K562 (cell line): Measurements from ENCODE around the gene USP2. TPM values are rescaled to one million over a fixed set of nuclear protein-coding genes. Genes with fewer than 3 reads are reported as not detected.

Experiments
- ARHGAP35 ChIP-seq: fragments of 450-650 bp; IDR thresholded peaks from 2 replicates; pipeline ENCODE4 v1.6.1; 2018; ENCODE audit not compliant: partially characterized antibody
- BACH1 ChIP-seq: fragments of 200-800 bp; sonication (Bioruptor generic); IDR thresholded peaks from 2 replicates; pipeline ENCODE4 v1.6.1; 2016; ENCODE audit warnings: missing genetic modification characterization, missing compliant biosample characterization
- ELF1 ChIP-seq: fragments of 200-800 bp; sonication (Bioruptor generic); IDR thresholded peaks from 2 replicates; pipeline ENCODE4 v1.6.1; 2016; ENCODE audit warnings: missing genetic modification characterization, missing compliant biosample characterization
- GABPB2 ChIP-seq: fragments of 250-450 bp; sonication (Bioruptor Pico); conservative IDR thresholded peaks from 2 replicates; pipeline ENCODE4 v1.5.1; 2021; ENCODE audit warnings: mild to moderate bottlenecking
- SAP30 ChIP-seq: fragments of 200-600 bp; sonication (generic); IDR thresholded peaks from 2 replicates; pipeline ENCODE4 v1.6.1; 2012; ENCODE audit warnings: borderline replicate concordance, low read depth, mild to moderate bottlenecking, moderate library complexity, low read length, control low read depth, inconsistent platforms; ENCODE audit not compliant: insufficient read depth, poor library complexity, severe bottlenecking
- SETDB1 ChIP-seq: IDR thresholded peaks from one replicate; pipeline ENCODE4 v1.6.1; 2012; ENCODE audit warnings: low read length, control low read depth, inconsistent platforms
- SMAD1 ChIP-seq: fragments of 150-350 bp; IDR thresholded peaks from 2 replicates; pipeline ENCODE4 v1.6.1; 2014; ENCODE audit warnings: low read length, low read depth; ENCODE audit not compliant: partially characterized antibody
- SNRNP70 ChIP-seq: fragments of 200-400 bp; formaldehyde crosslinking; optimal IDR thresholded peaks from 2 replicates; pipeline ENCODE3; 2017; ENCODE audit warnings: low read depth, low read length
- SREBF1 ChIP-seq: fragments of 150-350 bp; IDR thresholded peaks from 2 replicates; pipeline ENCODE4 v1.6.1; 2014; ENCODE audit warnings: antibody characterized with exemption, low read depth, low read length, borderline replicate concordance
- TAF1 ChIP-seq: IDR thresholded peaks from 2 replicates; pipeline ENCODE4 v1.6.1; 2011; ENCODE audit warnings: mild to moderate bottlenecking, low read length, moderate library complexity; ENCODE audit not compliant: insufficient read depth, control insufficient read depth, severe bottlenecking; ENCODE audit errors: extremely low read depth
- ZKSCAN8 ChIP-seq: fragments of 200-800 bp; sonication (Bioruptor generic); IDR thresholded peaks from 2 replicates; pipeline ENCODE4 v1.6.1; 2016; ENCODE audit warnings: missing genetic modification characterization, missing compliant biosample characterization
- polyA plus RNA-seq, 8 experiments: library from polyadenylated mRNA; depleted of rRNA in 4 of 8; stranded (reverse) in 5 of 8; unstranded in 3 of 8; fragments of >200 nt; fragmentation: Nextera tagmentation in 2 of 8; fragmentation: Illumina TruSeq in 1 of 8; extraction: Ambion mirVana in 2 of 8; extraction: Trizol in 1 of 8; gene quantifications; 2 replicates each; pipeline versions ENCODE4 v1.2.1 to v1.2.3, GENCODE V29; 2011 to 2014; ENCODE audit warnings: inconsistent platforms in 1 of 8, missing spikeins in 1 of 8
- total RNA-seq, 7 experiments: library from RNA; depleted of rRNA in 6 of 7; stranded (reverse); fragments of >200 nt in 6 of 7; fragmentation: Illumina TruSeq in 2 of 7; extraction: Trizol in 2 of 7; gene quantifications; 2 replicates each; pipeline versions ENCODE4 v1.2.1 to v1.2.3, GENCODE V29; 2011 to 2021; ENCODE audit warnings: low replicate concordance in 1 of 7
- TF ChIP-seq, protein P1 (sequence below), 2 experiments: fragments of 450-650 bp in 1 of 2; sonication (generic) in 1 of 2; formaldehyde crosslinking; conservative IDR thresholded peaks; 2 replicates each; pipeline versions ENCODE4 v1.4.0 to v1.8.1; 2020 to 2022; ENCODE audit warnings: mild to moderate bottlenecking in 1 of 2, missing genetic modification reagents in 1 of 2
- TF ChIP-seq, protein P2 (sequence below): fragments of 450-650 bp; IDR thresholded peaks from 2 replicates; pipeline ENCODE4 v1.6.1; 2017; ENCODE audit warnings: antibody characterized with exemption
- TF ChIP-seq, protein P3 (sequence below): sonication (generic); formaldehyde crosslinking; IDR thresholded peaks from 2 replicates; pipeline ENCODE4 v1.8.0; 2022; ENCODE audit warnings: mild to moderate bottlenecking, missing genetic modification reagents, borderline replicate concordance
- TF ChIP-seq, protein P4 (sequence below): fragments of 450-650 bp; IDR thresholded peaks from 2 replicates; pipeline ENCODE4 v1.6.1; 2018; ENCODE audit not compliant: partially characterized antibody

The USP2 gene
- total and polyA plus RNA-seq, 9 of the 15 experiments (the other 6 are each of a cell fraction or from before 2014, with no cell fraction given): 2.8 to 16.9 (median 3.9) TPM

DNA sequence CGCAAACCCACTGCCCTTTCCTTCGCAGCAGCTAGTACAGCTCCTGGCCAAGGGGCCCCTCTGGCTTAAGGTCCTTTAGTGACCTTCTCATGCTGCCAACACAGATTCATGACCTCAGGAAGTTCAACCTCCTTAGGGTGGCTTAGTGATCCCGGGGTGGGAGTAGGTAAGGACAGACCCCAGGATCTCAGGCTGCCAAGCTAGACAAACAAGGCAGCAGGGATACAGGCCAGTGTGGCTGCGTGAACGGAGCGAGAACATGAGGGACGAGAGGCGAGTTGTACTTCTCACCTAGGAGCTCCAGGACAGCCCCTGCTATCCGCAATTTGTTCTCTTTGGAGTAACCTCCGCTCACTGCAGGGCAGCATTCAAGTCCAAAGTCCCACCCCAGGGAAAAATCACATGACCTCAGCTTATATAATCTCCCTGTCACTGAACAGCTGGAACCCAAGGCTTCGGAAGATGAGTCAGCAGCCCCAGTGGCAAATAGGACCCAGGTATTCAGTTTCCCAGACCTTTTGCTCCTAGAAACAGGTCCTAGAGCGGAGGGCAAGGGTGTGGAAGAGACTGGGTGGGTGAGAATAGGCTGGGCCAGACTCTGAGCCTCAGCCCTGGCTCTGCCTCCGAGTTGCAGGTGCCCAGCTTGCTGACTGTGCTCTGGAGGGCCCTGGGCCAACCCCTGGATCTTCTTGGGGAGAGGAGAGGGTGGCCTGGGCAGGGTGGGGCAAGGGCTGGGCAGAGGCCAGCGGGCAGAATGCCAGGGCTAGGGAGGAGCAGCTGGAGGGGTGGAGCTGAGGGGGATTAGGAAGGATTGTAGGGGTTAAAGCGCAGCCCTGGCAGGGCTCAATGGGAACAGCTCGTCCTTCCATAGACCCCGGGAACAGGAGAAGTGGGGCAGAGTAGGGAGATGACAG is 13.1 kb downstream of the USP2 start (continued):
- TF ChIP-seq, protein P1, sequence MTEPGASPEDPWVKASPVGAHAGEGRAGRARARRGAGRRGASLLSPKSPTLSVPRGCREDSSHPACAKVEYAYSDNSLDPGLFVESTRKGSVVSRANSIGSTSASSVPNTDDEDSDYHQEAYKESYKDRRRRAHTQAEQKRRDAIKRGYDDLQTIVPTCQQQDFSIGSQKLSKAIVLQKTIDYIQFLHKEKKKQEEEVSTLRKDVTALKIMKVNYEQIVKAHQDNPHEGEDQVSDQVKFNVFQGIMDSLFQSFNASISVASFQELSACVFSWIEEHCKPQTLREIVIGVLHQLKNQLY (CRISPR knock-in tag; conservative IDR thresholded peaks at IDR 0.05): no peak
- TF ChIP-seq SAP30 (no peak), ZKSCAN8 (CRISPR knock-in tag) (no peak), SETDB1 (no peak), SMAD1 (peak; percentile 54), SNRNP70 (no peak), TAF1 (no peak), ARHGAP35 (no peak), BACH1 (tag) (no peak), ELF1 (no peak), GABPB2 (no peak), SREBF1 (no peak)
- TF ChIP-seq, protein P2, sequence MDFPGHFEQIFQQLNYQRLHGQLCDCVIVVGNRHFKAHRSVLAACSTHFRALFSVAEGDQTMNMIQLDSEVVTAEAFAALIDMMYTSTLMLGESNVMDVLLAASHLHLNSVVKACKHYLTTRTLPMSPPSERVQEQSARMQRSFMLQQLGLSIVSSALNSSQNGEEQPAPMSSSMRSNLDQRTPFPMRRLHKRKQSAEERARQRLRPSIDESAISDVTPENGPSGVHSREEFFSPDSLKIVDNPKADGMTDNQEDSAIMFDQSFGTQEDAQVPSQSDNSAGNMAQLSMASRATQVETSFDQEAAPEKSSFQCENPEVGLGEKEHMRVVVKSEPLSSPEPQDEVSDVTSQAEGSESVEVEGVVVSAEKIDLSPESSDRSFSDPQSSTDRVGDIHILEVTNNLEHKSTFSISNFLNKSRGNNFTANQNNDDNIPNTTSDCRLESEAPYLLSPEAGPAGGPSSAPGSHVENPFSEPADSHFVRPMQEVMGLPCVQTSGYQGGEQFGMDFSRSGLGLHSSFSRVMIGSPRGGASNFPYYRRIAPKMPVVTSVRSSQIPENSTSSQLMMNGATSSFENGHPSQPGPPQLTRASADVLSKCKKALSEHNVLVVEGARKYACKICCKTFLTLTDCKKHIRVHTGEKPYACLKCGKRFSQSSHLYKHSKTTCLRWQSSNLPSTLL: no peak
- TF ChIP-seq, protein P3, sequence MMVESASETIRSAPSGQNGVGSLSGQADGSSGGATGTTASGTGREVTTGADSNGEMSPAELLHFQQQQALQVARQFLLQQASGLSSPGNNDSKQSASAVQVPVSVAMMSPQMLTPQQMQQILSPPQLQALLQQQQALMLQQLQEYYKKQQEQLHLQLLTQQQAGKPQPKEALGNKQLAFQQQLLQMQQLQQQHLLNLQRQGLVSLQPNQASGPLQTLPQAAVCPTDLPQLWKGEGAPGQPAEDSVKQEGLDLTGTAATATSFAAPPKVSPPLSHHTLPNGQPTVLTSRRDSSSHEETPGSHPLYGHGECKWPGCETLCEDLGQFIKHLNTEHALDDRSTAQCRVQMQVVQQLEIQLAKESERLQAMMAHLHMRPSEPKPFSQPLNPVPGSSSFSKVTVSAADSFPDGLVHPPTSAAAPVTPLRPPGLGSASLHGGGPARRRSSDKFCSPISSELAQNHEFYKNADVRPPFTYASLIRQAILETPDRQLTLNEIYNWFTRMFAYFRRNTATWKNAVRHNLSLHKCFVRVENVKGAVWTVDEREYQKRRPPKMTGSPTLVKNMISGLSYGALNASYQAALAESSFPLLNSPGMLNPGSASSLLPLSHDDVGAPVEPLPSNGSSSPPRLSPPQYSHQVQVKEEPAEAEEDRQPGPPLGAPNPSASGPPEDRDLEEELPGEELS: no peak
- TF ChIP-seq, protein P4, sequence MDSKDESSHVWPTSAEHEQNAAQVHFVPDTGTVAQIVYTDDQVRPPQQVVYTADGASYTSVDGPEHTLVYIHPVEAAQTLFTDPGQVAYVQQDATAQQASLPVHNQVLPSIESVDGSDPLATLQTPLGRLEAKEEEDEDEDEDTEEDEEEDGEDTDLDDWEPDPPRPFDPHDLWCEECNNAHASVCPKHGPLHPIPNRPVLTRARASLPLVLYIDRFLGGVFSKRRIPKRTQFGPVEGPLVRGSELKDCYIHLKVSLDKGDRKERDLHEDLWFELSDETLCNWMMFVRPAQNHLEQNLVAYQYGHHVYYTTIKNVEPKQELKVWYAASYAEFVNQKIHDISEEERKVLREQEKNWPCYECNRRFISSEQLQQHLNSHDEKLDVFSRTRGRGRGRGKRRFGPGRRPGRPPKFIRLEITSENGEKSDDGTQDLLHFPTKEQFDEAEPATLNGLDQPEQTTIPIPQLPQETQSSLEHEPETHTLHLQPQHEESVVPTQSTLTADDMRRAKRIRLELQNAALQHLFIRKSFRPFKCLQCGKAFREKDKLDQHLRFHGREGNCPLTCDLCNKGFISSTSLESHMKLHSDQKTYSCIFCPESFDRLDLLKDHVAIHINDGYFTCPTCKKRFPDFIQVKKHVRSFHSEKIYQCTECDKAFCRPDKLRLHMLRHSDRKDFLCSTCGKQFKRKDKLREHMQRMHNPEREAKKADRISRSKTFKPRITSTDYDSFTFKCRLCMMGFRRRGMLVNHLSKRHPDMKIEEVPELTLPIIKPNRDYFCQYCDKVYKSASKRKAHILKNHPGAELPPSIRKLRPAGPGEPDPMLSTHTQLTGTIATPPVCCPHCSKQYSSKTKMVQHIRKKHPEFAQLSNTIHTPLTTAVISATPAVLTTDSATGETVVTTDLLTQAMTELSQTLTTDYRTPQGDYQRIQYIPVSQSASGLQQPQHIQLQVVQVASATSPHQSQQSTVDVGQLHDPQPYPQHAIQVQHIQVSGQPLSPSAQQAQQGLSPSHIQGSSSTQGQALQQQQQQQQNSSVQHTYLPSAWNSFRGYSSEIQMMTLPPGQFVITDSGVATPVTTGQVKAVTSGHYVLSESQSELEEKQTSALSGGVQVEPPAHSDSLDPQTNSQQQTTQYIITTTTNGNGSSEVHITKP: no peak
